Tibial artery (tissue), 4 donors: ENCODE data around the gene RNF220.

ENCODE experiments used
- DNase-seq, 2 donors: peaks; one replicate each; pipeline ENCODE4 v3.0.0-alpha.2; 2019
- H3K27ac ChIP-seq, 2 donors: fragments of 200-600 bp; sonication (generic) in 1 of 2; 1 replicate in 1 of 2; 2 replicates in 1 of 2; pipeline ENCODE4 v1.5.1; 2018 to 2019; ENCODE audit warnings: mild to moderate bottlenecking in 1 of 2
- H3K27me3 ChIP-seq, 2 donors: fragments of 200-600 bp; sonication (generic) in 1 of 2; one replicate each; pipeline versions ENCODE4 v1.5.1 to v1.6.0; 2016 to 2019
- H3K36me3 ChIP-seq, 3 donors: fragments of 200-600 bp; sonication (generic) in 2 of 3; one replicate each; pipeline ENCODE4 v1.5.1; 2016 to 2019; ENCODE audit warnings: mild to moderate bottlenecking in 2 of 3
- H3K4me1 ChIP-seq, 4 donors: fragments of 200-600 bp; sonication (generic) in 2 of 4; 1 replicate in 3 of 4; 2 replicates in 1 of 4; pipeline ENCODE4 v1.5.1; 2016 to 2019
- H3K4me3 ChIP-seq, 2 donors: fragments of 200-600 bp; sonication (generic) in 1 of 2; 1 replicate in 1 of 2; 2 replicates in 1 of 2; pipeline ENCODE4 v1.5.1; 2018 to 2019; ENCODE audit warnings: mild to moderate bottlenecking in 2 of 2
- H3K9me3 ChIP-seq, 3 donors: fragments of 200-600 bp; sonication (generic) in 1 of 3; one replicate each; pipeline ENCODE4 v1.5.1; 2016 to 2019
- intact Hi-C: fragments of 100-400 bp; cut with DNase I; formaldehyde crosslinking; loops from one replicate; pipeline ENCODE4 v1.15.0; 2023; ENCODE audit warnings: low total_unique reads
- TF ChIP-seq, protein P1 (sequence below), 2 experiments: fragments of 200-600 bp in 1 of 2; fragments of 450-650 bp in 1 of 2; IDR thresholded peaks; one replicate each; pipeline ENCODE4 v1.5.1; 2017 to 2019; ENCODE audit warnings: antibody characterized with exemption in 2 of 2, mild to moderate bottlenecking in 1 of 2, moderate library complexity in 1 of 2

The RNF220 gene

DNA sequence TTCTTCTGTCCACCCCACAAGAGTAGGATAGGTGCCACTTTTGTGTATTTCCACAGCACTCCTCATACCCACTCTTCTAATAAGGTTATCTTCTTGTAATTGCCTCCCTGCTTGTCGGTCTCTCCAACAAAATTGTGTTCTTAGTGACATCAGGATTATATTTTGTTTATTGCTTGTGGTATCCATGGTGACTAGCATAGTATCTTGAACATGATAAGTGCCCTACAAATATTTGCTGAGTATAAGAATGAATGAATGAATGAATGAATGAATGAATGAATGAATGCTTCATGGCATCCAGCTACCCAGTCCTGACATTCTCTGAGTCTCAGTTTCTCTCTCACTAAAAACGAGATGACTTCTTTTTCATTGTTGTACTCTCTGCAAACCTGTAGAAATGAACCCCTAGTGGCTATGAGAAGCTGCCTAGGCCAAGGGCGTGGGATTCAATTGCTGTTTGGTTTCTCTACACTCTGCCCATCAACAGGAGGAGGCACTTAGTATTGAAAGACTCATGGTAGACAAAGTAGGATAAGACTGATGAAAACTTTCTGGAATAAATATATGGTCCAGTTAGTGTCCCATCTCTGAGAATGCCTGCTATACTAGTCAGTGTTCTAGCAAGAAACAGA, 148.2 kb downstream of the RNF220 start:
- Histone ChIP-seq H3K4me1 (no peaks in the 10 kb centered on the region), H3K27ac (no peak overlapping the region), H3K4me3 (no peak overlapping the region), H3K9me3 (no peaks in the 10 kb centered on the region), H3K36me3 (no peaks in the 10 kb centered on the region), H3K27me3 (peaks cover 0 to 15% of the 10 kb centered on the region in 2 donors)
- TF ChIP-seq, protein P1, sequence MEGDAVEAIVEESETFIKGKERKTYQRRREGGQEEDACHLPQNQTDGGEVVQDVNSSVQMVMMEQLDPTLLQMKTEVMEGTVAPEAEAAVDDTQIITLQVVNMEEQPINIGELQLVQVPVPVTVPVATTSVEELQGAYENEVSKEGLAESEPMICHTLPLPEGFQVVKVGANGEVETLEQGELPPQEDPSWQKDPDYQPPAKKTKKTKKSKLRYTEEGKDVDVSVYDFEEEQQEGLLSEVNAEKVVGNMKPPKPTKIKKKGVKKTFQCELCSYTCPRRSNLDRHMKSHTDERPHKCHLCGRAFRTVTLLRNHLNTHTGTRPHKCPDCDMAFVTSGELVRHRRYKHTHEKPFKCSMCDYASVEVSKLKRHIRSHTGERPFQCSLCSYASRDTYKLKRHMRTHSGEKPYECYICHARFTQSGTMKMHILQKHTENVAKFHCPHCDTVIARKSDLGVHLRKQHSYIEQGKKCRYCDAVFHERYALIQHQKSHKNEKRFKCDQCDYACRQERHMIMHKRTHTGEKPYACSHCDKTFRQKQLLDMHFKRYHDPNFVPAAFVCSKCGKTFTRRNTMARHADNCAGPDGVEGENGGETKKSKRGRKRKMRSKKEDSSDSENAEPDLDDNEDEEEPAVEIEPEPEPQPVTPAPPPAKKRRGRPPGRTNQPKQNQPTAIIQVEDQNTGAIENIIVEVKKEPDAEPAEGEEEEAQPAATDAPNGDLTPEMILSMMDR (IDR thresholded peaks at IDR 0.05), result no peak
- no peak for DNase-seq
- intact Hi-C loops, result no loop called here

DNA sequence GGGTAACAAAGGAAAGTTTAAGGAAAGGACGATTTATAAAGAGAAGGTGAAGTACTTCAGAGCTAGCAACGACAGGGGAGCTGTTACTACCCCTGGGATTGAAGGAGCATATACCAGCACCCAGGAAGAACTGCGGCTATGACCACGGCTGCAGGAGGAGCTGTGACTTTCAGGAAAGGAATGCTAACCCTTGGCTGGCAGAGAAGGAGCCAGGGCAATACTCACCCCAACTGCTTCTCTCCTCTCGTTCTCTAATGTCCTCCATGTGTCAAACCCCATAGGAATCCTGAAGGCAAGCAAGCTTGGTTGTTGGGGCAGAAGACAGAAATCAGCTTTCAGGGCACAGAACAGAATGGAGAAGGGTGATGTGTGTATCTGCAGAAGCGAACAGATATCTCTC, 148.7 kb downstream of the RNF220 start:
- DNase-seq, result no peak
- Histone ChIP-seq H3K9me3 (no peaks in the 10 kb centered on the region), H3K4me3 (no peak overlapping the region), H3K27ac (no peak overlapping the region), H3K4me1 (no peaks in the 10 kb centered on the region), H3K36me3 (no peaks in the 10 kb centered on the region), H3K27me3 (peaks cover 0 to 15% of the 10 kb centered on the region in 2 donors)
- intact Hi-C loops, result no loop called here
- TF ChIP-seq, protein P1 (IDR thresholded peaks at IDR 0.05), result no peak

DNA sequence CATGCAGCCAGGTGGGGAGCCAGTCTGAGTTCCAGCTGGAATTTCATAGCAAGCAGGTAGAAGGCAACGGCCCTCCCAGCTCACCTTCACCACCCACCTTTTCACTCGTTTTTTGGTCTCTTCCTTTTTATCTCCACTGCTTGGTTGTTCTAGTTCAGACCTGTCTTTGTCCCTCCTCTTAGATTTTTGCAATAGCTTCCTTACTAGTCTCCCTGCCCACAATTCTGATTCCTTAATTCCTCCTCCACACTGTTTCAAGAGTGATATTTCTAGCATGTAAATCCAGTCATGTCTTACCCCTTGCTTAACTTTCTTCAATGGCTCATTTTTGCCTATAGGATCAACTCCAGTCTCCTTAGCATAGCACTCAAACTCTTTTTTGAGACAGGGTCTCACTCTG, 149.7 kb downstream of the RNF220 start:
- Histone ChIP-seq H3K36me3 (no peaks in the 10 kb centered on the region), H3K27me3 (peaks cover 0 to 23% of the 10 kb centered on the region in 2 donors), H3K4me1 (no peaks in the 10 kb centered on the region), H3K9me3 (no peaks in the 10 kb centered on the region), H3K4me3 (no peak overlapping the region), H3K27ac (no peak overlapping the region)
- DNase-seq, result no peak
- TF ChIP-seq, protein P1 (IDR thresholded peaks at IDR 0.05), result no peak
- intact Hi-C loops, result no loop called here

DNA sequence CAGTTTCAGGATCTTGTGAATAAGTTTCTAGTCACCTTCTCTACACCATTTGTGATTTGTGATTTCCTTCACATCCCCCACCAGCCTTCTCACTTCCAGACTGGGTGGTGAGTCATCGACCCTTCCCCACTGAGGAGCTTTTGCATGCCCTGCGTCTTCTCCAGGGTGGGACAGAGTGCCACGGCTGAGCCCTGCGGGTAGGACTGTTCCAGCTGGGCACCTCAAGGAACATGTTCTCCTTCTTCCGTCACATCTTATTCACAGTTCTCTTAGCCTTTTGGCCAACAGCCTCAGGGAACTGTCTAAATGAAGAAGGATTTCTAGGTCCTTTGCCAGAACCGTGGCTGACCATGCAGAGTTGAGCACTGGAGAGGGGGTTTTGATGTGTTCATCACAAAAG, 152.7 kb downstream of the RNF220 start:
- peaks cover 0 to 53% of the 10 kb centered on the region in 2 donors for H3K27me3 ChIP-seq
- no peaks in the 10 kb centered on the region for H3K4me1 ChIP-seq
- no peak overlapping the region for H3K27ac ChIP-seq
- no peaks in the 10 kb centered on the region for H3K36me3 ChIP-seq
- no peaks in the 10 kb centered on the region for H3K9me3 ChIP-seq
- intact Hi-C loops, result no loop called here
- TF ChIP-seq, protein P1 (IDR thresholded peaks at IDR 0.05), result no peak
- H3K4me3 ChIP-seq, result no peak overlapping the region
- no peak for DNase-seq

DNA sequence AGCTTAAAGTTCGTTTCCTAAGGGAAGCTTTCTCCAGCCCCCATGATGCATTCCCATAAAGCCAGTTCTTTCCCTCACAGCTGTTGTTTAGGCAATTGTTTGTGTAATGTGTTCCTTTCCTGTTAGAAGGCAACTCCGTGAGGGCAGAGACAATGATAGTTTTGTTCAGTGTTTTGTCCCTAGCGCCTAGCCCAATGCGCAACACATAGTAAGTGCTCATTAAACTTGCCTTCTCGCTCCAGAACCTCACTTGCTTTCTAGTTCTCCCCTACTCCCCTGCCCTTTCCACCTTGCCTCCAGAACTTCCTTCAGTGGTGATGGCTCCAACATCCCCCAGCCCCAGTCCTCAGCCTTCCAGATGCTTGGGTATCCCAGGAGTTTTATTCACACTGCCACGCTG, 153.8 kb downstream of the RNF220 start:
- Histone ChIP-seq H3K27me3 (peaks cover 0 to 63% of the 10 kb centered on the region in 2 donors), H3K27ac (no peak overlapping the region), H3K4me1 (no peaks in the 10 kb centered on the region), H3K9me3 (no peaks in the 10 kb centered on the region), H3K36me3 (no peaks in the 10 kb centered on the region), H3K4me3 (no peak overlapping the region)
- TF ChIP-seq, protein P1 (IDR thresholded peaks at IDR 0.05), result no peak
- no peak for DNase-seq
- intact Hi-C loops, result no loop called here

DNA sequence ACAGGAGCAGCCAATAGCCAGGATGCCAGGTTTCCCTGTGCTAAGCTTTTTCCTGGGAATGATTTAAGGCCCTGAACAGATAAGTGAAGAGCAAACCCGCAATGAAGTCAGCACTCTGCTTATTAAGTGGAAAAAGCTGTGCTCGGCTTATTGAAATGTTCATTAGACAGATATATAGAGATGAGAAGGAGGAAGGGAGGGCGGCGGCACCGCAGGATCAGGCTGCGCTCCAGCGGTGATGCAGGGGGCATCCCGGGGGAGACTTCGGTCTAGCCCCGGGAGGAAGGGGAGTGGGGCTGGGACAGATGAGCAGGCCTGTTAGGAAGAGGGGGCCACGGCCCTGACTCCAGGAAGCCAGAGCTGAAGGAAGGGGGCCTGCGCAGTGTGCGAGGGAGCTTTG, 154.3 kb downstream of the RNF220 start:
- Histone ChIP-seq H3K4me3 (no peak overlapping the region), H3K27me3 (peaks cover 0 to 68% of the 10 kb centered on the region in 2 donors), H3K9me3 (no peaks in the 10 kb centered on the region), H3K36me3 (no peaks in the 10 kb centered on the region), H3K27ac (no peak overlapping the region), H3K4me1 (no peaks in the 10 kb centered on the region)
- no peak for DNase-seq
- TF ChIP-seq, protein P1 (IDR thresholded peaks at IDR 0.05), result no peak
- intact Hi-C loops, result no loop called here
